IMR-90 (cell line): ENCODE data around the gene IFT81. TPM values are rescaled to one million over a fixed set of nuclear protein-coding genes. Genes with fewer than 3 reads are reported as not detected.

ENCODE experiments used
- ATAC-seq: fragments of 200-7000 bp; cut with Tn5 transposase; 2 replicates; pipeline ENCODE4 v1.9.1; 2020; ENCODE audit warnings: low read depth, mild to moderate bottlenecking, moderate library complexity
- BruUV-seq: library from RNA; stranded (reverse); fragments of 400-500 nt; replicated peaks from 2 replicates; lab custom pipeline; 2021; lab: Mats Ljungman, UMichigan
- CTCF ChIA-PET: fragments of 300-600 bp; formaldehyde crosslinking; extraction: SDS; loops from one replicate; lab custom pipeline; 2021; ENCODE audit warnings: antibody characterized with exemption; lab: Yijun Ruan, JAX
- POLR2A ChIA-PET: fragments of 300-600 bp; sonication (Branson Sonifier 250); formaldehyde crosslinking; loops from one replicate; lab custom pipeline; 2022; ENCODE audit warnings: antibody characterized with exemption; ENCODE audit not compliant: unreplicated experiment; lab: Charles Lee
- DNase-seq: peaks from one replicate; pipeline ENCODE4 v3.0.0; 2013
- H2AFZ ChIP-seq: replicated peaks from 2 replicates; pipeline ENCODE3; 2013; ENCODE audit warnings: low read length, mild to moderate bottlenecking; ENCODE audit not compliant: poor library complexity
- H2AK5ac ChIP-seq: 2 replicates; pipeline ENCODE4 v1.6.1; 2013; ENCODE audit warnings: low read depth, low read length, inconsistent platforms
- H2AK9ac ChIP-seq: replicated peaks from 2 replicates; pipeline ENCODE3; 2013; ENCODE audit warnings: mild to moderate bottlenecking, low read depth, low read length, moderate library complexity; ENCODE audit not compliant: poor library complexity
- H2BK120ac ChIP-seq: 2 replicates; pipeline ENCODE4 v1.6.1; 2013; ENCODE audit warnings: low read depth, low read length, inconsistent platforms
- H2BK15ac ChIP-seq: 3 replicates; pipeline ENCODE4 v1.6.1; 2013; ENCODE audit warnings: low read depth, low read length, inconsistent platforms
- H2BK20ac ChIP-seq: 2 replicates; pipeline ENCODE4 v1.6.1; 2013; ENCODE audit warnings: low read depth, mild to moderate bottlenecking, inconsistent platforms, low read length, moderate library complexity
- H2BK5ac ChIP-seq: 2 replicates; pipeline ENCODE4 v1.6.1; 2013; ENCODE audit warnings: mild to moderate bottlenecking, low read depth, low read length, inconsistent platforms; ENCODE audit not compliant: poor library complexity, severe bottlenecking
- H3K14ac ChIP-seq: replicated peaks from 2 replicates; pipeline ENCODE4 v1.6.1; 2013; ENCODE audit warnings: low read depth, low read length, inconsistent platforms
- H3K18ac ChIP-seq: 2 replicates; pipeline ENCODE4 v1.6.1; 2013; ENCODE audit warnings: low read depth, low read length, control low read depth
- H3K23ac ChIP-seq: 2 replicates; pipeline ENCODE4 v1.6.1; 2013; ENCODE audit warnings: low read depth, low read length, inconsistent platforms
- H3K27ac ChIP-seq: 2 replicates; pipeline ENCODE4 v1.5.1; 2013; ENCODE audit warnings: mild to moderate bottlenecking, control low read depth, low read length; ENCODE audit not compliant: insufficient read depth
- H3K27me3 ChIP-seq: 2 replicates; pipeline ENCODE4 v1.6.1; 2013; ENCODE audit warnings: low read length; ENCODE audit not compliant: control insufficient read depth, insufficient read depth
- H3K36me3 ChIP-seq: 2 replicates; pipeline ENCODE4 v1.6.1; 2013; ENCODE audit warnings: low read length, mixed read lengths; ENCODE audit not compliant: control insufficient read depth, insufficient read depth
- H3K4ac ChIP-seq: 2 replicates; pipeline ENCODE4 v1.6.1; 2013; ENCODE audit warnings: low read depth, low read length, inconsistent platforms
- H3K4me1 ChIP-seq: 2 replicates; pipeline ENCODE4 v1.6.1; 2013; ENCODE audit warnings: low read length, mixed read lengths; ENCODE audit not compliant: control insufficient read depth, insufficient read depth
- H3K4me2 ChIP-seq: 2 replicates; pipeline ENCODE4 v1.6.1; 2013; ENCODE audit warnings: low read depth, mild to moderate bottlenecking, control low read depth, low read length, moderate library complexity
- H3K4me3 ChIP-seq: 2 replicates; pipeline ENCODE4 v1.5.1; 2013; ENCODE audit warnings: low read depth, mild to moderate bottlenecking, control low read depth, low read length, moderate library complexity; ENCODE audit not compliant: insufficient read depth
- H3K56ac ChIP-seq: 2 replicates; pipeline ENCODE4 v1.6.1; 2013; ENCODE audit warnings: low read length, inconsistent platforms; ENCODE audit not compliant: insufficient read depth; ENCODE audit errors: extremely low read depth
- H3K79me1 ChIP-seq, 2 experiments: 2 replicates each; pipeline ENCODE4 v1.6.1; 2013; ENCODE audit warnings: low read length in 2 of 2, inconsistent platforms in 1 of 2, low read depth in 1 of 2
- H3K9ac ChIP-seq: 2 replicates; pipeline ENCODE4 v1.6.1; 2013; ENCODE audit warnings: low read depth, low read length, control low read depth
- H3K9me1 ChIP-seq: 2 replicates; pipeline ENCODE4 v1.6.1; 2013; ENCODE audit warnings: low read length, inconsistent platforms; ENCODE audit not compliant: insufficient read depth
- H3K9me3 ChIP-seq: 2 replicates; pipeline ENCODE4 v1.6.1; 2013; ENCODE audit warnings: low read length; ENCODE audit not compliant: control insufficient read depth, insufficient read depth
- H4K20me1 ChIP-seq: 2 replicates; pipeline ENCODE4 v1.6.1; 2013; ENCODE audit warnings: low read length, inconsistent platforms; ENCODE audit not compliant: insufficient read depth
- H4K5ac ChIP-seq: 2 replicates; pipeline ENCODE4 v1.6.1; 2013; ENCODE audit warnings: mild to moderate bottlenecking, low read depth, low read length, control low read depth
- H4K8ac ChIP-seq, 2 experiments: 2 replicates each; pipeline ENCODE4 v1.6.1; 2013; ENCODE audit warnings: low read depth in 2 of 2, low read length in 2 of 2, control low read depth in 1 of 2, inconsistent platforms in 1 of 2
- H4K91ac ChIP-seq: 2 replicates; pipeline ENCODE4 v1.6.1; 2013; ENCODE audit warnings: low read depth, low read length, inconsistent platforms; ENCODE audit not compliant: insufficient read depth
- CEBPB ChIP-seq: IDR thresholded peaks from 2 replicates; pipeline ENCODE4 v1.6.1; 2012; ENCODE audit warnings: low read depth, low read length, improper control_type of control experiment
- CHD1 ChIP-seq: IDR thresholded peaks from 2 replicates; pipeline ENCODE4 v1.6.1; 2012; ENCODE audit warnings: low read depth, low read length, improper control_type of control experiment
- CTCF ChIP-seq: conservative IDR thresholded peaks from 2 replicates; pipeline ENCODE4 v1.5.1; 2012; ENCODE audit warnings: mild to moderate bottlenecking, low read depth, low read length, improper control_type of control experiment
- ELK1 ChIP-seq: fragments of 150-350 bp; IDR thresholded peaks from 2 replicates; pipeline ENCODE4 v1.6.1; 2016; ENCODE audit warnings: low read depth, mild to moderate bottlenecking, low read length, moderate library complexity, borderline replicate concordance
- FOS ChIP-seq: fragments of 150-350 bp; IDR thresholded peaks from 2 replicates; pipeline ENCODE4 v1.6.1; 2016; ENCODE audit warnings: low read depth, low read length
- MAFK ChIP-seq: IDR thresholded peaks from 2 replicates; pipeline ENCODE4 v1.6.1; 2012; ENCODE audit warnings: low read depth, low read length, improper control_type of control experiment
- MAZ ChIP-seq: IDR thresholded peaks from 2 replicates; pipeline ENCODE4 v1.6.1; 2012; ENCODE audit warnings: low read depth, mild to moderate bottlenecking, low read length, improper control_type of control experiment, moderate library complexity, borderline replicate concordance
- NFE2L2 ChIP-seq: fragments of 150-350 bp; IDR thresholded peaks from 2 replicates; pipeline ENCODE4 v1.6.1; 2016; ENCODE audit warnings: low read depth, mild to moderate bottlenecking, low read length
- POLR2A ChIP-seq: IDR thresholded peaks from 2 replicates; pipeline ENCODE4 v1.6.1; 2012; ENCODE audit warnings: mild to moderate bottlenecking, low read depth, low read length
- RAD21 ChIP-seq: IDR thresholded peaks from 2 replicates; pipeline ENCODE4 v1.6.1; 2012; ENCODE audit warnings: low read length, improper control_type of control experiment
- RCOR1 ChIP-seq: IDR thresholded peaks from 2 replicates; pipeline ENCODE4 v1.6.1; 2012; ENCODE audit warnings: mild to moderate bottlenecking, low read length, improper control_type of control experiment; ENCODE audit not compliant: insufficient replicate concordance
- RFX5 ChIP-seq: IDR thresholded peaks from 2 replicates; pipeline ENCODE4 v1.8.0; 2012; ENCODE audit warnings: low read depth, mild to moderate bottlenecking, low read length, moderate library complexity
- SMC3 ChIP-seq: fragments of 150-350 bp; IDR thresholded peaks from 2 replicates; pipeline ENCODE4 v1.6.1; 2016; ENCODE audit warnings: low read depth, mild to moderate bottlenecking, antibody characterized with exemption, low read length, moderate library complexity
- USF2 ChIP-seq: fragments of 150-350 bp; IDR thresholded peaks from 2 replicates; pipeline ENCODE4 v1.6.1; 2017; ENCODE audit warnings: mild to moderate bottlenecking, antibody characterized with exemption, low read length, low read depth
- WGBS, 2 experiments: methylation state at CpG; one replicate each; pipeline versions ENCODE4 v1.1.5 to v1.1.7; 2013; ENCODE audit warnings: missing lambda C conversion rate in 2 of 2; ENCODE audit not compliant: insufficient read length in 1 of 2; ENCODE audit errors: extremely low coverage in 2 of 2; 5-methylcytosine and 5-hydroxymethylcytosine counted together
- dilution Hi-C: fragments of 300-500 bp; cut with HindIII; formaldehyde crosslinking; loops from one replicate; pipeline ENCODE4 v1.14.3; 2018; ENCODE audit warnings: low sequenced_read_pairs; ENCODE audit not compliant: unreplicated experiment
- in situ Hi-C: fragments of 300-500 bp; cut with MboI; formaldehyde crosslinking; loops from 3 replicates; pipeline ENCODE4 v1.14.3; 2019; ENCODE audit warnings: low sequenced_read_pairs, inconsistent platforms, mixed read lengths
- intact Hi-C: fragments of 100-400 bp; cut with micrococcal nuclease; formaldehyde crosslinking; loops from 2 replicates; pipeline ENCODE4 v1.10.0; 2022
- polyA plus RNA-seq, 3 experiments: library from polyadenylated mRNA; depleted of rRNA; stranded (reverse); fragments of >200 nt; gene quantifications; 2 replicates each; pipeline ENCODE4 v1.2.3, GENCODE V29; 2012; ENCODE audit warnings: low replicate concordance in 1 of 3
- total RNA-seq: library from RNA; depleted of rRNA; stranded (reverse); fragments of >200 nt; gene quantifications from 2 replicates; pipeline ENCODE4 v1.2.3, GENCODE V29; 2012

Gene IFT81
- total and polyA plus RNA-seq, 2 of the 4 experiments (the other 2 are of a cell fraction): 6.1 to 8.1 TPM

GRCh38 chr12:110105986-110106385, 18.2 kb upstream of the IFT81 start:
- Histone ChIP-seq H4K5ac (peak overlapping the region; percentile 25), H4K91ac (peak overlapping the region; percentile 62), H4K8ac (peak overlapping the region; percentile 34 to 55; a peak in 3 of 4 replicates), H3K4me2 (no peak overlapping the region), H4K20me1 (no peaks in the 10 kb centered on the region), H3K4me3 (no peak overlapping the region), H3K27me3 (no peaks in the 10 kb centered on the region), H2AFZ (no peak overlapping the region), H2AK9ac (peak overlapping the region; percentile 58), H3K9ac (peak overlapping the region; percentile 5; the same call in 1 of the 2 replicates), H3K27ac (peak overlapping the region; percentile 39), H2BK120ac (peak overlapping the region; percentile 62), H3K79me1 (peaks cover 0 to 4% of the 10 kb centered on the region in 2 experiments; a peak in 1 of 4 replicates), H3K9me1 (peaks cover 22% of the 10 kb centered on the region), H3K9me3 (no peaks in the 10 kb centered on the region), H3K23ac (no peak overlapping the region), H2BK5ac (peak overlapping the region; percentile 4), H3K4ac (peak overlapping the region; percentile 39), H2BK20ac (peak overlapping the region; percentile 74), H2AK5ac (peak overlapping the region; percentile 37), H3K14ac (no peak overlapping the region; the same call in 1 of the 2 replicates), H3K56ac (0 out of 2 replicates have a peak overlapping the region, but pooled peaks have one; percentile 2), H3K4me1 (peaks cover 33% of the 10 kb centered on the region), H2BK15ac (peak overlapping the region; percentile 85; the same call in 2 of the 3 replicates), H3K36me3 (no peaks in the 10 kb centered on the region), H3K18ac (peak overlapping the region; percentile 78)
- DNase-seq: no peak
- no peak for TF ChIP-seq CHD1
- no peak for TF ChIP-seq SMC3
- TF ChIP-seq USF2: no peak
- TF ChIP-seq RAD21: no peak
- TF ChIP-seq POLR2A: no peak
- no peak for TF ChIP-seq RCOR1
- TF ChIP-seq ELK1: no peak
- TF ChIP-seq CEBPB: no peak
- no peak for TF ChIP-seq NFE2L2
- no peak for TF ChIP-seq CTCF
- no peak for TF ChIP-seq FOS
- TF ChIP-seq RFX5: no peak
- no peak for TF ChIP-seq MAFK
- TF ChIP-seq MAZ: no peak
- ChIA-PET POLR2A (no interaction called here), CTCF (interaction anchor here (1.5 kb wide), 1 partner anchor 118 kb away, joined by 4 read pairs; no protein-coding TSS in a partner anchor)
- 63% methylated on average over 2 of the region's 2 CpGs; no CpG with 5 or more reads in 1 of the 2 experiments for WGBS, 2 experiments
- dilution Hi-C loops (no loop called here), in situ Hi-C loops (no loop called here), intact Hi-C loops (loop anchor here (10.0 kb wide), 1 partner anchor 209 kb away; no protein-coding TSS in a partner anchor)
- no peak for ATAC-seq
- no TSS peak for BruUV-seq
